HepG2 (cell line): ENCODE data around the gene DLG4. TPM values are rescaled to one million over a fixed set of nuclear protein-coding genes. Genes with fewer than 3 reads are reported as not detected.

Experiments used
- ARHGAP35 ChIP-seq: sonication (generic); formaldehyde crosslinking; IDR thresholded peaks from 2 replicates; pipeline ENCODE4 v1.9.0; 2022; ENCODE audit warnings: mild to moderate bottlenecking, inconsistent platforms, moderate library complexity, missing genetic modification reagents, borderline replicate concordance
- JUNB ChIP-seq: sonication (generic); formaldehyde crosslinking; IDR thresholded peaks from 2 replicates; pipeline ENCODE4 v1.8.0; 2022; ENCODE audit warnings: missing genetic modification reagents, mild to moderate bottlenecking, borderline replicate concordance
- KDM5A ChIP-seq: fragments of 200-600 bp; sonication (generic); IDR thresholded peaks from 2 replicates; pipeline ENCODE4 v1.7.0; 2018; ENCODE audit warnings: antibody characterized with exemption, mild to moderate bottlenecking, low read length, borderline replicate concordance
- NCOA1 ChIP-seq: sonication (generic); formaldehyde crosslinking; IDR thresholded peaks from 2 replicates; pipeline ENCODE4 v1.9.0; 2021; ENCODE audit warnings: missing genetic modification reagents
- PBX3 ChIP-seq: sonication (generic); formaldehyde crosslinking; IDR thresholded peaks from 2 replicates; pipeline ENCODE4 v1.8.1; 2023; ENCODE audit warnings: missing genetic modification reagents, inconsistent platforms, borderline replicate concordance
- POLR2G ChIP-seq: fragments of 200-400 bp; formaldehyde crosslinking; IDR thresholded peaks from 2 replicates; pipeline ENCODE4 v1.6.1; 2018; ENCODE audit warnings: mild to moderate bottlenecking, low read depth, low read length, moderate library complexity
- SALL1 ChIP-seq: sonication (generic); formaldehyde crosslinking; IDR thresholded peaks from 2 replicates; pipeline ENCODE4 v1.8.0; 2022; ENCODE audit warnings: mild to moderate bottlenecking, missing genetic modification reagents
- SP4 ChIP-seq: sonication (generic); formaldehyde crosslinking; IDR thresholded peaks from 2 replicates; pipeline ENCODE4 v1.8.1; 2023; ENCODE audit warnings: mild to moderate bottlenecking, missing genetic modification reagents
- YEATS4 ChIP-seq: sonication (generic); formaldehyde crosslinking; IDR thresholded peaks from 2 replicates; pipeline ENCODE4 v1.4.0; 2020; ENCODE audit warnings: missing genetic modification reagents, borderline replicate concordance
- ZBTB44 ChIP-seq: sonication (generic); formaldehyde crosslinking; IDR thresholded peaks from 2 replicates; pipeline ENCODE4 v1.4.0; 2020; ENCODE audit warnings: missing genetic modification reagents
- ZNF263 ChIP-seq: sonication (generic); formaldehyde crosslinking; IDR thresholded peaks from 2 replicates; pipeline ENCODE4 v1.4.0; 2020; ENCODE audit warnings: missing genetic modification reagents
- ZNF775 ChIP-seq: sonication (generic); formaldehyde crosslinking; IDR thresholded peaks from 2 replicates; pipeline ENCODE4 v1.4.0; 2020; ENCODE audit warnings: missing genetic modification reagents, mild to moderate bottlenecking, moderate library complexity, borderline replicate concordance
- ZNF883 ChIP-seq: sonication (generic); formaldehyde crosslinking; IDR thresholded peaks from 2 replicates; pipeline ENCODE4 v1.5.1; 2020; ENCODE audit warnings: mild to moderate bottlenecking, missing genetic modification reagents; ENCODE audit errors: not compliant biosample characterization
- polyA plus RNA-seq, 8 experiments: library from polyadenylated mRNA; depleted of rRNA in 3 of 8; stranded (reverse) in 7 of 8; unstranded in 1 of 8; fragments of >200 nt; fragmentation: Illumina TruSeq in 4 of 8; extraction: Trizol in 4 of 8; gene quantifications; 2 replicates each; pipeline versions ENCODE4 v1.2.1 to v1.2.3, GENCODE V29; 2011 to 2016; ENCODE audit warnings: low read depth in 4 of 8, missing spikeins in 1 of 8, mixed read lengths in 1 of 8; ENCODE audit not compliant: insufficient read depth in 1 of 8
- total RNA-seq, 5 experiments: library from RNA; depleted of rRNA; stranded (reverse); fragments of >200 nt; fragmentation: Illumina TruSeq; extraction: Trizol; gene quantifications; 2 replicates each; pipeline ENCODE4 v1.2.3, GENCODE V29; 2016; ENCODE audit warnings: low read depth in 1 of 5
- TF ChIP-seq, protein P1 (sequence below), 2 experiments: IDR thresholded peaks; 2 replicates each; pipeline ENCODE4 v1.6.1; 2011 to 2012; ENCODE audit warnings: low read length in 2 of 2, borderline replicate concordance in 1 of 2, low read depth in 1 of 2, mild to moderate bottlenecking in 1 of 2, moderate library complexity in 1 of 2
- TF ChIP-seq, protein P2 (sequence below): IDR thresholded peaks from 2 replicates; pipeline ENCODE4 v1.6.1; 2016; ENCODE audit warnings: low read depth, borderline replicate concordance
- TF ChIP-seq, protein P3 (sequence below): conservative IDR thresholded peaks from 2 replicates; pipeline ENCODE4 v1.6.1; 2018; ENCODE audit warnings: missing genetic modification reagents

The DLG4 gene
- total and polyA plus RNA-seq, 2 of the 13 experiments (the other 11 are each of a cell fraction or from before 2014, with no cell fraction given), result 0.71 to 4.3 TPM

GRCh38 chr17:7239091-7240027 is 19.7 kb upstream of the DLG4 start, which contains the start of gene PHF23 (continued):
- TF ChIP-seq SP4 (CRISPR knock-in tag) (peak; percentile 61; the same call in 1 of the 2 replicates), YEATS4 (CRISPR knock-in tag) (peak; percentile 24; the same call in 1 of the 2 replicates), NCOA1 (CRISPR knock-in tag) (no peak), JUNB (no peak), KDM5A (peak; percentile 79; the same call in 1 of the 2 replicates), PBX3 (CRISPR knock-in tag) (no peak), ZNF775 (CRISPR knock-in tag) (0 out of 2 replicates have a peak, but pooled peaks have one; percentile 74), ZBTB44 (CRISPR knock-in tag) (no peak), ZNF263 (CRISPR knock-in tag) (peak; percentile 99), POLR2G (peak; percentile 80), SALL1 (CRISPR knock-in tag) (peak; percentile 61), ARHGAP35 (CRISPR knock-in tag) (peak; percentile 24; the same call in 1 of the 2 replicates), ZNF883 (peak; percentile 41)
- TF ChIP-seq, protein P1, sequence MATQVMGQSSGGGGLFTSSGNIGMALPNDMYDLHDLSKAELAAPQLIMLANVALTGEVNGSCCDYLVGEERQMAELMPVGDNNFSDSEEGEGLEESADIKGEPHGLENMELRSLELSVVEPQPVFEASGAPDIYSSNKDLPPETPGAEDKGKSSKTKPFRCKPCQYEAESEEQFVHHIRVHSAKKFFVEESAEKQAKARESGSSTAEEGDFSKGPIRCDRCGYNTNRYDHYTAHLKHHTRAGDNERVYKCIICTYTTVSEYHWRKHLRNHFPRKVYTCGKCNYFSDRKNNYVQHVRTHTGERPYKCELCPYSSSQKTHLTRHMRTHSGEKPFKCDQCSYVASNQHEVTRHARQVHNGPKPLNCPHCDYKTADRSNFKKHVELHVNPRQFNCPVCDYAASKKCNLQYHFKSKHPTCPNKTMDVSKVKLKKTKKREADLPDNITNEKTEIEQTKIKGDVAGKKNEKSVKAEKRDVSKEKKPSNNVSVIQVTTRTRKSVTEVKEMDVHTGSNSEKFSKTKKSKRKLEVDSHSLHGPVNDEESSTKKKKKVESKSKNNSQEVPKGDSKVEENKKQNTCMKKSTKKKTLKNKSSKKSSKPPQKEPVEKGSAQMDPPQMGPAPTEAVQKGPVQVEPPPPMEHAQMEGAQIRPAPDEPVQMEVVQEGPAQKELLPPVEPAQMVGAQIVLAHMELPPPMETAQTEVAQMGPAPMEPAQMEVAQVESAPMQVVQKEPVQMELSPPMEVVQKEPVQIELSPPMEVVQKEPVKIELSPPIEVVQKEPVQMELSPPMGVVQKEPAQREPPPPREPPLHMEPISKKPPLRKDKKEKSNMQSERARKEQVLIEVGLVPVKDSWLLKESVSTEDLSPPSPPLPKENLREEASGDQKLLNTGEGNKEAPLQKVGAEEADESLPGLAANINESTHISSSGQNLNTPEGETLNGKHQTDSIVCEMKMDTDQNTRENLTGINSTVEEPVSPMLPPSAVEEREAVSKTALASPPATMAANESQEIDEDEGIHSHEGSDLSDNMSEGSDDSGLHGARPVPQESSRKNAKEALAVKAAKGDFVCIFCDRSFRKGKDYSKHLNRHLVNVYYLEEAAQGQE (IDR thresholded peaks at IDR 0.05; ENCODE audit: borderline replicate concordance in 1 of 2, low read depth in 1 of 2, low read length in 2 of 2), result 0 out of 4 replicates have a peak, but pooled peaks of 1 of the 2 experiments have one; percentile 24
- TF ChIP-seq, protein P2, sequence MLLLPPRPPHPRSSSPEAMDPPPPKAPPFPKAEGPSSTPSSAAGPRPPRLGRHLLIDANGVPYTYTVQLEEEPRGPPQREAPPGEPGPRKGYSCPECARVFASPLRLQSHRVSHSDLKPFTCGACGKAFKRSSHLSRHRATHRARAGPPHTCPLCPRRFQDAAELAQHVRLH (CRISPR knock-in tag), result peak; percentile 76; the same call in 1 of the 2 replicates
- TF ChIP-seq, protein P3, sequence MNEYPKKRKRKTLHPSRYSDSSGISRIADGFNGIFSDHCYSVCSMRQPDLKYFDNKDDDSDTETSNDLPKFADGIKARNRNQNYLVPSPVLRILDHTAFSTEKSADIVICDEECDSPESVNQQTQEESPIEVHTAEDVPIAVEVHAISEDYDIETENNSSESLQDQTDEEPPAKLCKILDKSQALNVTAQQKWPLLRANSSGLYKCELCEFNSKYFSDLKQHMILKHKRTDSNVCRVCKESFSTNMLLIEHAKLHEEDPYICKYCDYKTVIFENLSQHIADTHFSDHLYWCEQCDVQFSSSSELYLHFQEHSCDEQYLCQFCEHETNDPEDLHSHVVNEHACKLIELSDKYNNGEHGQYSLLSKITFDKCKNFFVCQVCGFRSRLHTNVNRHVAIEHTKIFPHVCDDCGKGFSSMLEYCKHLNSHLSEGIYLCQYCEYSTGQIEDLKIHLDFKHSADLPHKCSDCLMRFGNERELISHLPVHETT (CRISPR knock-in tag), result peak; percentile 79; the same call in 1 of the 2 replicates
